Stimulated activated CD4-positive, alpha-beta T cell treated with anti-CD3 and anti-CD28 coated beads, Interleukin-12 subunit alpha, Interleukin-12 subunit beta, amount 100 ng/mL, for 24 hours (primary cell): ENCODE measurements around the gene PSEN1.

Experiments used
- DNase-seq, 2 experiments: peaks; one replicate each; pipeline ENCODE4 v3.0.0-alpha.2; 2020; ENCODE audit warnings: low read depth in 2 of 2

PSEN1 gene

DNA sequence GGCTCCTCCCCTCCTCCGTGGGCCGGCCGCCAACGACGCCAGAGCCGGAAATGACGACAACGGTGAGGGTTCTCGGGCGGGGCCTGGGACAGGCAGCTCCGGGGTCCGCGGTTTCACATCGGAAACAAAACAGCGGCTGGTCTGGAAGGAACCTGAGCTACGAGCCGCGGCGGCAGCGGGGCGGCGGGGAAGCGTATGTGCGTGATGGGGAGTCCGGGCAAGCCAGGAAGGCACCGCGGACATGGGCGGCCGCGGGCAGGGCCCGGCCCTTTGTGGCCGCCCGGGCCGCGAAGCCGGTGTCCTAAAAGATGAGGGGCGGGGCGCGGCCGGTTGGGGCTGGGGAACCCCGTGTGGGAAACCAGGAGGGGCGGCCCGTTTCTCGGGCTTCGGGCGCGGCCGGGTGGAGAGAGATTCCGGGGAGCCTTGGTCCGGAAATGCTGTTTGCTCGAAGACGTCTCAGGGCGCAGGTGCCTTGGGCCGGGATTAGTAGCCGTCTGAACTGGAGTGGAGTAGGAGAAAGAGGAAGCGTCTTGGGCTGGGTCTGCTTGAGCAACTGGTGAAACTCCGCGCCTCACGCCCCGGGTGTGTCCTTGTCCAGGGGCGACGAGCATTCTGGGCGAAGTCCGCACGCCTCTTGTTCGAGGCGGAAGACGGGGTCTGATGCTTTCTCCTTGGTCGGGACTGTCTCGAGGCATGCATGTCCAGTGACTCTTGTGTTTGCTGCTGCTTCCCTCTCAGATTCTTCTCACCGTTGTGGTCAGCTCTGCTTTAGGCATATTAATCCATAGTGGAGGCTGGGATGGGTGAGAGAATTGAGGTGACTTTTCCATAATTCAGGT is at the start of gene PSEN1:
TSS of gene PSEN1 (plus strand) at position 121 of the 839 bp plus-strand sequence. CDS start 11,513 bp downstream, outside the sequence.
- DNase-seq = peak; percentile 96 to 99

DNA sequence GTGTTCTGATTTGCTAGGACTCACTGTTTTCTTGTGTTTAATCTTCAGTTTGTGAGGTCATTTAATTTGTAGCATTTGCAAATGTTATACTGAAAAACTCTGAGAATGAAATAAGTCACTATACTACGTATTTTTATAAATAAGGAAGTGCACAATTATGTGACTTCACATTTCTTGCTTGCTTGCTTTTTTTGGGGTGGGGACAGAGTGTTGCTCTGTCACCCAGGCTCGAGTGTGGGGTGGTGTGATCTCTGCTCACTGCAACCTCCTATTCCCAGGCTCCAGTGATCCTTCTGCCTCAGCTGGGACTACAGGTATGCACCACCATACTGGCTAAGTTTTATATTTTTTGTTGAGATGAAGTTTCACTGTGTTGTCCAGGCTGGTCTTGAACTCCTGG is 45.3 kb upstream of the PSEN1 start:
- no peak for DNase-seq

DNA sequence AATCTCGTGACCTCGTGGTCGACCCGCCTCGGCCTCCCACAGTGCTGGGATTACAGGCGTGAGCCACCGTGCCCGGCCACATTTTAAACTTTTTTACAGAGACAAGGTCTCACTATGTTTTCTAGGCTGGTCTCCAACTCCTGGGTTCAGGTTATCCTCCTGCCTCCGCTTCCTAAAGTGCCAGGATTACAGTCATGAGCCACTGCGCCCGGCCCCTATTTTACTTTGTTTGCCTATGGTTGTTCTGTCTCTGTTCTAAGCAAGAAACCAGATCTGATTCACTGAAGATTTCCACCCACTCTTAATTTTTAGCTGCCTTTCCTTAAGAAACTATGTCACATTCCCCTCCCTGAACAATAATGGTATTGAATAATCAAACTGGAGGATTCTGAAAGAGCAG is 38.9 kb upstream of the PSEN1 start:
- DNase-seq = no peak

DNA sequence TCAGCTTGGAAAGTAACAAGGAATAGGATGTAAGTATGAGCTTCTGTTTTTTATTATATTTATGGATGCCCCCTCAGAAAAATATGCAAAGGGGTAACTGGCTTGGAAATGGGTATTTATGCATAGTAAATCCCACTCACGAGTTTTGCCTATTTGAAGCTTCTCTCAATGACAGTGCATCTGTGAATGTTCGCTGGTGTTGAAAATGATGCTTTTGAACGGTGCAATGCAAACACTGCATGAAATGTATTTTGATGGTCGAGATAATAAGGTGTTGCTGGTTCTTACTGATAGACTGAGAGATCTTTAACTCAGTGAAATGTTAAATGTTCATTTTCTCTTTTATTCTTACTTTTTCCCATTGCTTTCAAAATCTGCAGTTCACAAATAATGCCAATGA is 36.0 kb upstream of the PSEN1 start:
- DNase-seq = no peak

DNA sequence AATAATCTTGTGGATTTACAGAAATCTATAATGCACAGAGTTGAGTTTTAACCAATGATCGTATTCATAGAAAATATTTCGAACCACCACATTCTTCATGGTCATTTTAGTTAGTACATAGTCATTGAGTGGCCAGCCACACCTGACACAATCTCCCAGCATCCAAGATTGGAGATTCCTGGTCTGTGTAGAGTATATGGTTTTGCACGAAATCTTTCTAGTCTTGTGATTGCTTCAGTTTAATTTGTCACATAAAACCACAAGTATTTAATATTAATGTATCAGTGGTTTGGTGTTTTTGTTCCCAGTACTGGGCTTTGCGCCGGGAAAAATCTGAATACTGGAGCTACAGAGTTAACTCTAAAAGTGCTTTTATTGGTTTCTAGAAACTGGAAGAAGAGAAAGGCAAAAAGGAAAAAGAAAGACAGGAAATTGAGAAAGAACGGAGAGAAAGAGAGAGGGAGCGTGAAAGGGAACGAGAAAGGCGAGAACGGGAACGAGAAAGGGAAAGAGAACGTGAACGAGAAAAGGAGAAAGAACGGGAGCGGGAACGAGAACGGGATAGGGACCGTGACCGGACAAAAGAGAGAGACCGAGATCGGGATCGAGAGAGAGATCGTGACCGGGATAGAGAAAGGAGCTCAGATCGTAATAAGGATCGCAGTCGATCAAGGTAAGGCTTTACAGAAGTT is 33.4 kb upstream of the PSEN1 start:
- DNase-seq = no peak

DNA sequence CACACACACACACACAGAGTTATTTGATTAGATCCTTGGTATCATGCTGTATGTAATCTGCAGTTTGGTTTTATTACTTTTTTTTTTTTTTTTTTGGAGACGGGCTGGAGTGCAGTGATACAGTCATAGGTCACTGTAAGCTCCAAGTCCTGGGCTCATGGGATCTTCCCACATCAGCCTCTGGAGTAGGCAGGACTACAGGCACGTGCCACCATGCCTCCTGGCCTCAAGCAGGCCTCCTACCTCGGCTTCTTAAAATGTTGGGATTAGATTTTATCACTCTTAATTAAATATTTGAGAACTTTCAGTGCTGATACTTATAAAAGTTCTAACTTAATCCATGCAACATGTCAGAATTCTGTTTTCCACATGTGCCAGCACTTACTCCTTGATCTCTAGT is 31.3 kb upstream of the PSEN1 start:
- no peak for DNase-seq

DNA sequence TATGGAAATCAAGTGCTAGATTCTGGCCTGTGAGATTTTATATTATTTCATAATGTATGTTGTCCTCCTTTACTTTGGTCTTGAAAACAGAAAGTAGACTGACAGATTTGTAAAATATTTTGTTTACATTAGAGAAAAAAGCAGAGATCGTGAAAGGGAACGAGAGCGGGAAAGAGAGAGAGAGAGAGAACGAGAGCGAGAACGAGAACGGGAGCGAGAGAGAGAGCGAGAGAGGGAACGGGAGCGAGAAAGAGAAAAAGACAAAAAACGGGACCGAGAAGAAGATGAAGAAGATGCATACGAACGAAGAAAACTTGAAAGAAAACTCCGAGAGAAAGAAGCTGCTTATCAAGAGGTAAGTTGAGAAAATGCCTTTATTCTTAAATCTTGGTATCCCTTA is 30.6 kb upstream of the PSEN1 start:
- no peak for DNase-seq

DNA sequence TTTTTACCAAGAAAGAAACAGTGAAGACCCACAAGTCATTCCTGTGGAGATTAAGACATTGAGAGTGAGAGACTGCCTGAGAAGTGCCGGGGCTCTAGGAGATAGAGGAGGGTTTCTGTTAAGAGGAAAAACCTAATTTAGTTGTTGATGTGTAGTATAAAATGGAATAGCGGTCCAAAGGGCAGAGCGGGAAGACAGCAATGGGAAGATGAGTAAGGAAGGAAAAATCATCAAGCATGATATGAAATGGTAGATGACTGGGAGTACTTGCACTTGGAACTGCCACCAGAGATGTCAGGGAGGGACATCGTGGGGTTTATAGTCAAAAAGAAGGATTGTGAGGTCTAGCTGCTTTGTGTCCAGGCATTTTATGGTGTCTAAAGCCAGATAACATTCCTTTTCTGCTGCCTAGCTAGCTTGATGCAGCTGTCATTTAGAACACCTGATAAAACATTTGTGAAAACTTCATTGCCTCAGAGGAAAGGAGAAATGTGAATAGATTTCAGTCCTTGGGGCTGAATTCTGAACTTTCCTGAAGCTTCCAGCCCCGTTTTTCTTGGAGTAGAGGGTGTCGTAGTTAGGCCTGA is 20.1 kb upstream of the PSEN1 start:
- DNase-seq = no peak

DNA sequence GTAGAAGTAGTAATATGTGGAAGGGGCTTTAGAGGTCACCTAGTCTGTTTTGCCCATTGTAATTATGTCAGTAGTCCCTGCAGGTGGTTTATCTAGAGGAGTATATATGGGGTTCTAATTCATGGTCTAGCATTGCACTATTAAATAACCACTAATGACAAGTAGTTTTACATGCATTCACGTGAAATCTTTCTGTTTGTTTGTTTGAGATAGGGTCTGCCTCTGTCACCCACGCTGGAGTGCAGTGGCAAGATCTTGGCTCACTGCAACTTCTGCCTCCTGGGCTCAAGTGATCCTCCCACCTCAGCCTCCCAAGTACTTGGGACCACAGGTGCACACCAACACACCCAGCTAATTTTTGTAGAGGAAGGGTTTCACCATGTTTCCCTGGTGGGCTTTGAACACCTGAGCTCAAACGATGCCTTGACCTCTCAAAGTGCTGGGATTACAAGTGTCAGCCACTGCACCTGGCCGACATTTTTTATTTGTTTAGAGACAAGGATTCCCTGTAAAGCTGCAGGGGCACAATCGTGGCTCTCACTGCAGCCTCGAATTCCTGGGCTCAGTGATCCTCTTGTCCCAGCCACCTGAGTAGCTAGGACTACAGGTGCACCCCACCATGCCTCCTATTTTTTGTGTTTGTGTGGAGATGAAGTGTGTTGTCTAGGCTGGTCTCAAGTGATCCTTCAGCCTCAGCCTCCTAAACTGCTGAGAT is 12.0 kb upstream of the PSEN1 start:
- no peak for DNase-seq

DNA sequence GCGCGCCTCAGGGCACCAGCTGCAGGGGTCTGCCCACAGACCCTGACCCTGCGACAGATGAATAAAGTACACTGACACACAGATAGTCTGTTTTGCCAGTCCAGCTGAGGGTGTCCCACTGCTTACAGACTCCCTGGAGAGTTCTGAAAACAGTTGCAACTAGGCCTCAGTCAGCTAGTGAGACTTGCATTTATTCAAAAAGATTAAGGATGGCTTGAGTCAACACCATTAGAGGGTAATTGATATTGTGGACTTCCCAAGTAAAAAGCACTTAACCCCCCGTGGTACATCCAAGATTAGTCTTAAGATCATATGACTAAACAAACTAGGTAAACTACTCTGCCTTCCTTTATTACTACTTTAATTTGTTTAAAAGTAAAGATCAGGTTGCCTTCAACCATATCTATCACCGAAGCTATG is 11.1 kb upstream of the PSEN1 start:
- DNase-seq = no peak

DNA sequence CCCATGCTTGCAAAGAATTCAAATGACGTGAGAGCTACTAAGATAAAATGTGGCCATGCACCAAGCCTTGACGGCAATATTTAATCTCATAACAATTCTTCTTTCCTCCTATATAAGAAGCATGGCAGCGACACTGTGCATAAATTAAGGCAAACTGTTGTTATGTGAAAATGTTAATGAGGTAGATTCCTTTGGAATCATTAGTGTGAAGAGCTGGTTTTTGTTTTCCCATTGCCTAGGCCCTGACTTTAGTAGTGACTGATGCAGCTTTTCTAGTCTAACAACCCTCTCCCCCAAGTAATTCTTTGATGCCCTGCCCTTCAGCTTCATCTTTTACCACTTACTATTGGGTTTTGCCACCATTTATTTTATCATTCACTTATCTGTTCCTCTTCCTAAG is 10.6 kb upstream of the PSEN1 start:
- no peak for DNase-seq

DNA sequence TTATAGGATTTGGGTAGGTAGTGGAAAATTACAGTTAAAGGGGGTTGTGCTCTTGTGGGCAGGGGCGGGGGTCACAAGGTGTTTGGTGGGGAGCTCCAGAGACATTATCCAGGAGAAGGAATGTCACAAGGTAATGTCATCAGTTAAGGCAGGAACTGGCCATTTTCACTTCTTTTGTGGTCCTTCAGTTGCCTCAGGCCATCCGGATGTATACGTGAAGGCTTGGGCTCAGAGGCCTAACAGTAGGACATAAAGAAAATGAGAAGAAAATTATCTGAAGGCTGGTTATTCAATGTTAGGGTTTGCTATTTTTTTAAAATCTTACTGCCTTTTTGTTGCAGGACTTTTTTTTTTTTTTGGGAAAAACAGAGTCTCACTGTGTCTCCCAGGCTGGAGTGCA is 2.5 kb upstream of the PSEN1 start:
- no peak for DNase-seq

DNA sequence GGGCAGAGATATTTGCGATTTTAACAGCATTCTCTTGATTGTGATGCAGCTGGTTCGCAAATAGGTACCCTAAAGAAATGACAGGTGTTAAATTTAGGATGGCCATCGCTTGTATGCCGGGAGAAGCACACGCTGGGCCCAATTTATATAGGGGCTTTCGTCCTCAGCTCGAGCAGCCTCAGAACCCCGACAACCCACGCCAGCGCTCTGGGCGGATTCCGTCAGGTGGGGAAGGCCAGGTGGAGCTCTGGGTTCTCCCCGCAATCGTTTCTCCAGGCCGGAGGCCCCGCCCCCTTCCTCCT is 271 bp upstream of the PSEN1 start:
- no peak for DNase-seq

DNA sequence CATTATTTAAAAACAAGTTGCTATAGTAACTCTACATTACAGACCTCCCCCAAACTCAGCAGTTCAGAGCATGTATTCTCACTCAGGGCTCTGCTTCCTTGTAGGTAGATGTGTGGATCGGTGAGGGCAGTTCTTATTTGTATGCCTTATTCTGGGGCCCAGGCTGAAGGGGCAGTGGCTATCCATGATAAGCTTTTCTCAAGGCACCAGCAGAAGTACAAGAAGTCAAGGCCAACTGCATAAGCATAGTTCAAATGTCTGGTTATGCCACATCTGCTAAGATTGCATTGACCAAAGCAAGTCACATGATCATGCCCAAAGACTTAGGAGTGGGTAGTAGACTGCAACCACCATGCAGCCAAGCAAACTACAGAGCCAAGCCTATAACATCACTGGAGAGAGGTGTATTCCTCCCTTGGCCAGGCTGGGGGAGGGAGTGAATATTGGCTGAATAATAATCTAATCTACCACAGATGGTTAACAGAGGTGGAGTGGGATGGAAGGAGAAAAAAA is 4.6 kb downstream of the PSEN1 start:
- no peak for DNase-seq

DNA sequence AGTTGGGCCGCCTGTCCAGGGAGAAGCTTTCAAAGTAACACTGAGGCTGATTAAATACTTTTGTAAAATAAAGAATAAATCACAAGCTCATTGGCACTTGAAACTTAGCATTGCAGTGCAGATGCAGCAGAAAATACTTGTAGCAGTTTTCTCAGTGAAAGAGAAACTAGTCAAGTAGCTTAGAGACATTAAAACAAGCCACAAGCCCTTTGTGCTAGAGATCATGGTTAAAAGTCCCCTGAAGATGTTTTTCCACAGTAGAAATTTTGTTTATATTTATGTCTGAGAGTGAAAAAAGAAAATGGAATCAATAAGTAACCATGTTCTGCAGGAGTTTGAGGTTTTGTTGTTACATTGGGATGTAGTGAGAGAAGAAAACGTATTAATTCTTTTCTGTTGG is 5.9 kb downstream of the PSEN1 start:
- DNase-seq = no peak

DNA sequence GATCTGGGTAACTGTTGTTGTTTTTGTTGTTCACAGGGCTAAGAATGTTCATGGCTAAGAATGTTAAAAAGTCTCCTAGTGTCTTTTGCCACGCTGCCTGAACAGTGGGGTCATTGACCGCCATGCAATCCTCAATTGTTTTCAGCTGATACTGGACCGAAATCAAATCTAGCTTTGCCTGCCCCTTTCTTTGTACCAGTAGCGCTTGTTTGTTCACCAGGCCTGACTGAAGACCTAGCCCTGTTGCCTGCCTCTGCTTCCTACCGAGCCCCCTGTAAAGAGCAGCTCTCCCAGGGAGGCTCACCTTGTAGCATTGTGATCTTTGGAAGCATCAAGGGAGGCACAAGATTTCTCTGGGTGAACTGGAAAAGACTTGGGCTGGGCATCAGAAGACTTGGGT is 6.7 kb downstream of the PSEN1 start:
- no peak for DNase-seq

DNA sequence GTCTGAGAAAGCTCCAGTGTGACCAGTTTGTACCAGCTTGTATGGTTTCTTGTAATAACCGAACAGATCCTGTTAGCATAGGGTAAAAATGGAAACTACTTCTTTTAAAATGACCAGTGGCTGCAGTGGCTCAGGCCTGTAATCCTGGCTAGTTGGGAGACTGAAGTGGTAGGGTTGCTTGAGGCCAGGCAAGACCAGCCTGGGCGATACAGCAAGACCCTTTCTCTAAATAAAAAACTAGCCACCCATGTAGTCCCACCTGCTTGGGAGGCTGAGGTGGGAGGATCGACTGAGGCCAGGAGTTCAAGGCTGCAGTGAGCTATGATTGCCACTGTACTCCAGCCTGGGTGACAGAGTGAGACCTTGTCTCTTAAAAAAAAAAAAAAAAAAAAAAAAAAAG is 7.3 kb downstream of the PSEN1 start:
- DNase-seq = no peak

DNA sequence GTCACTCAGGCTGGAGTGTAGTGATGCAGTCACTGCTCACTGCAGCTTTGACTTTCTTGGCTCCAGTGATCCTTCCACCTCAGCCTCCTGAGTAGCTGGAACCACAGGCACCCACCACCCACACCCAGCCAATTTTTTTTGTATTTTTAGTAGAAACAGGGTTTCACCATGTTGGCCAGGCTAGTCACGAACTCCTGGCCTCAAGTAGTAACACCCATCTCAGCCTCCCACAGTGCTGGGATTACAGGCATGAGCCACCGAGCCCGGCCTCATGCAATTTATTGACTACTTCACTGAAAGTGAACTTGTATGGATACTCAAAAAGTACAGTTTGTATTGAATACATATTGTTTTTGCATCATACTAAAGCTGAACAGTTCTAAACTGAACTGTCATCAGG is 9.1 kb downstream of the PSEN1 start:
- no peak for DNase-seq

DNA sequence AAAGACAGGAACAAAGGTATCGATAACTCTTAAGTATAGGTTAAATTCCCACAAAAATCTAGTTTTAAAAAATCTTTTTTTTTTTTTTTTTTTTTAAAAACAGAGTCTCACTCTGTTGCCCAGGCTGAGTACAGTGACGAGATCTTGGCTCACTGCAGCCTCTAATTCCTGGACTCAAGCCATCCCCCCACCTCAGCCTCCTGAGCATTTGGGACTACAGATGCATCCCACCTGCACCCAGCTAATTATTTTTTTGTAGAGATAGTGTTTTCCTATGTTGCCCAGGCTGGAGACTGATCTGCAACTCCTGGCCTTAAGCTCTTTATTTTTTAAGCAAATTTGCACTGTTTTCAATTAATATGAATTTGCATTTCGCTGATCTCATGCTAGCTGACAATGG is 9.8 kb downstream of the PSEN1 start:
- no peak for DNase-seq

DNA sequence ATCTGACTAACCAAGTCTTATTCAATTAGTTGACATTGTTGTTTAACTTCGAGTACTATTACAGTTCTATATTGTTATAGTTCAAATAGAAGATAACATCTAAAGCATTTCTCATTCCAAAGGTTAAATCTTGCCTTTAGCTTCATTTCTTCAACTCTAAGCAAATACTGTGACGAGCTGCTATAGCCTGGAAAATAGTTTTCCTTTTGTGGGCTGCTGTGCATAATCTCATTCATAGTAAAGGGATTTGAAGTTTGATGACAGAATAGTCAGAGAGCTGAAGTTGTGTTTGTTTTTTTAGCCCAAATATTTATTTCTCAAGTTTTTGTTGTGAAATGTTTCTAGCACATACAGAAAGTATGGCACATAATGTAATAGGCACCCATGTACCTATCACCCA is 13.4 kb downstream of the PSEN1 start:
- no peak for DNase-seq

DNA sequence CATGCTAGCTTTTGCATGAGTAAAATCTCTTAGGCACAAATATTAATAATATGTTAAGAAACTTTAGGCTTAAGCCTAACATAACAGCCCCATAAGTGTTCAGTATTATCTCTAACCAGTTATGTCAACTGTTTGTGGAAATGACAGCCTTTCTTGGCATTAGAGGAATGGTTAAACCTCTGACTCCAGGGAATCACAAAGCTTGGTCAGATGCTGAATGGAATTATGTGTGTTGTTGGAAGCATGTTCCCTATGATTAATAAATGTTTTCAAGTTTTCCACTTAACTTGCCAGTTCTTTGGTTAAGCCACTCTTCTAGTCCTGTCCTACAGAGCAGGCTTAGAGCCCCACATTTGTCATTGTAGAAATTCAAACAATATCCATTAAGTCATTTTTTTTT is 17.0 kb downstream of the PSEN1 start:
- DNase-seq = no peak

DNA sequence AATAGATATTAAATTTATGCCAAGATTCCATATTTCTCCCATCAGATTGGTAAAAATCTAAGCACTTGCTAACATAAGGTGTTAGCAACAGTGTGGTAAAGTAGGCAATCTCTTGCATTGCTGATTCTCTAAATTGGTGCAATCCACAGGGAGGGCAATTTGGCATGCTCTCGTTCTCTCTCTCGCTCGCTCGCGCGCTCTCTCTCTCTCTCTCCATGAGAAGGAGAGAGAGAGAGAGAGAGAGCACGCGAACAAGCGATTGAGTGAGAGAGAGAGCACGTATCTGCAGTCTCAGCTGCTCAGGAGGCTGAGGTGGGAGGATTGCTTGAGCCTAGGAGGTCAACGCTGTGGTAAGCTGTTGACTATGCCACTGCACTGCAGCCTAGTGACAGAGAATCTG is 25.9 kb downstream of the PSEN1 start:
- no peak for DNase-seq
